K562 (cell line): ENCODE results near the gene TCEA3. TPM values are rescaled to one million over a fixed set of nuclear protein-coding genes. Genes with fewer than 3 reads are reported as not detected.

ENCODE experiments used
- FOXK1 ChIP-seq: sonication (generic); formaldehyde crosslinking; IDR thresholded peaks from 2 replicates; pipeline ENCODE4 v1.8.0; 2022; ENCODE audit warnings: missing genetic modification reagents, mild to moderate bottlenecking, borderline replicate concordance
- JUNB ChIP-seq: fragments of 450-650 bp; formaldehyde crosslinking; conservative IDR thresholded peaks from 2 replicates; pipeline ENCODE4 v1.4.0; 2020; ENCODE audit warnings: mild to moderate bottlenecking
- KLF1 ChIP-seq: fragments of 450-650 bp; IDR thresholded peaks from 2 replicates; pipeline ENCODE4 v1.6.1; 2016; ENCODE audit warnings: missing genetic modification characterization, missing compliant biosample characterization
- LARP7 ChIP-seq: fragments of 450-650 bp; IDR thresholded peaks from 2 replicates; pipeline ENCODE4 v1.6.1; 2016
- MEF2D ChIP-seq: conservative IDR thresholded peaks from 2 replicates; pipeline ENCODE4 v1.6.1; 2016; ENCODE audit warnings: low read depth, missing genetic modification characterization, missing compliant biosample characterization
- MEIS2 ChIP-seq: fragments of 450-650 bp; IDR thresholded peaks from 2 replicates; pipeline ENCODE4 v1.6.1; 2014; ENCODE audit warnings: mild to moderate bottlenecking; ENCODE audit not compliant: partially characterized antibody
- NBN ChIP-seq: fragments of 450-650 bp; IDR thresholded peaks from 2 replicates; pipeline ENCODE4 v1.6.1; 2016; ENCODE audit warnings: low read depth, mild to moderate bottlenecking
- NFRKB ChIP-seq: fragments of 450-650 bp; IDR thresholded peaks from 2 replicates; pipeline ENCODE4 v1.6.1; 2016; ENCODE audit warnings: low read depth
- NR0B1 ChIP-seq: fragments of 450-650 bp; IDR thresholded peaks from one replicate; pipeline ENCODE4 v1.6.1; 2018; ENCODE audit warnings: mild to moderate bottlenecking, moderate library complexity; ENCODE audit not compliant: partially characterized antibody
- PRPF4 ChIP-seq: fragments of 200-400 bp; formaldehyde crosslinking; IDR thresholded peaks from one replicate; pipeline ENCODE4 v1.6.1; 2017; ENCODE audit warnings: low read length, low read depth, mild to moderate bottlenecking; ENCODE audit not compliant: insufficient read depth, poor library complexity, severe bottlenecking
- PTTG1 ChIP-seq: fragments of 450-650 bp; IDR thresholded peaks from 2 replicates; pipeline ENCODE4 v1.6.1; 2016; ENCODE audit warnings: low read depth, mild to moderate bottlenecking, missing genetic modification characterization, missing compliant biosample characterization
- SIRT6 ChIP-seq: IDR thresholded peaks from one replicate; pipeline ENCODE4 v1.6.1; 2012; ENCODE audit warnings: low read depth, mild to moderate bottlenecking, control low read depth, inconsistent platforms, low read length, moderate library complexity
- SP1 ChIP-seq: sonication (generic); formaldehyde crosslinking; IDR thresholded peaks from 2 replicates; pipeline ENCODE4 v1.8.1; 2022; ENCODE audit warnings: mild to moderate bottlenecking, missing genetic modification reagents
- SRF ChIP-seq, 2 experiments: fragments of 250-450, 450-650 bp in 1 of 2; sonication (Bioruptor Pico) in 1 of 2; sonication (generic) in 1 of 2; formaldehyde crosslinking; IDR thresholded peaks; 2 replicates each; pipeline versions ENCODE4 v1.5.0 to v1.5.1; 2020 to 2022; ENCODE audit warnings: mild to moderate bottlenecking in 1 of 2, missing genetic modification reagents in 1 of 2
- TCFL5 ChIP-seq: fragments of 250-450 bp; sonication (Bioruptor Pico); conservative IDR thresholded peaks from 2 replicates; pipeline ENCODE4 v1.6.1; 2021; ENCODE audit warnings: mild to moderate bottlenecking, moderate library complexity, matching md5 sums
- TEAD4 ChIP-seq, 2 experiments: sonication (generic) in 1 of 2; formaldehyde crosslinking in 1 of 2; IDR thresholded peaks; 2 replicates each; pipeline versions ENCODE4 v1.6.1 to v1.8.0; 2012 to 2022; ENCODE audit warnings: borderline replicate concordance in 1 of 2, inconsistent platforms in 1 of 2, low read length in 1 of 2, mild to moderate bottlenecking in 1 of 2, missing genetic modification reagents in 1 of 2
- ZBTB2 ChIP-seq: fragments of 450-650 bp; IDR thresholded peaks from 2 replicates; pipeline ENCODE4 v1.6.1; 2016; ENCODE audit warnings: antibody characterized with exemption
- ZFP30 ChIP-seq: fragments of 250-450 bp; sonication (Bioruptor Pico); IDR thresholded peaks from 2 replicates; pipeline ENCODE4 v1.8.0; 2022; ENCODE audit warnings: moderate library complexity, mild to moderate bottlenecking, inconsistent platforms, borderline replicate concordance
- ZFPM2 ChIP-seq: fragments of 250-450 bp; sonication (Bioruptor Pico); IDR thresholded peaks from 2 replicates; pipeline ENCODE4 v1.5.1; 2022; ENCODE audit warnings: mild to moderate bottlenecking
- ZNF384 ChIP-seq: IDR thresholded peaks from 2 replicates; pipeline ENCODE4 v1.6.1; 2012; ENCODE audit warnings: low read depth, low read length, improper control_type of control experiment
- ZNF445 ChIP-seq: fragments of 250-450 bp; sonication (Bioruptor Pico); IDR thresholded peaks from 2 replicates; pipeline ENCODE4 v1.4.0; 2020; ENCODE audit warnings: low read depth, mild to moderate bottlenecking, moderate library complexity
- ZNF592 ChIP-seq: fragments of 450-650 bp; IDR thresholded peaks from 2 replicates; pipeline ENCODE4 v1.6.1; 2017; ENCODE audit warnings: antibody characterized with exemption, mild to moderate bottlenecking
- polyA plus RNA-seq, 8 experiments: library from polyadenylated mRNA; depleted of rRNA in 4 of 8; stranded (reverse) in 5 of 8; unstranded in 3 of 8; fragments of >200 nt; fragmentation: Nextera tagmentation in 2 of 8; fragmentation: Illumina TruSeq in 1 of 8; extraction: Ambion mirVana in 2 of 8; extraction: Trizol in 1 of 8; gene quantifications; 2 replicates each; pipeline versions ENCODE4 v1.2.1 to v1.2.3, GENCODE V29; 2011 to 2014; ENCODE audit warnings: inconsistent platforms in 1 of 8, missing spikeins in 1 of 8
- total RNA-seq, 7 experiments: library from RNA; depleted of rRNA in 6 of 7; stranded (reverse); fragments of >200 nt in 6 of 7; fragmentation: Illumina TruSeq in 2 of 7; extraction: Trizol in 2 of 7; gene quantifications; 2 replicates each; pipeline versions ENCODE4 v1.2.1 to v1.2.3, GENCODE V29; 2011 to 2021; ENCODE audit warnings: low replicate concordance in 1 of 7

Gene TCEA3
- total and polyA plus RNA-seq, 9 of the 15 experiments (the other 6 are each of a cell fraction or from before 2014, with no cell fraction given), result 0.03 to 0.55 (median 0.36) TPM

- TF ChIP-seq ZNF592 (no peak), JUNB (CRISPR knock-in tag) (no peak), PRPF4 (no peak), TCFL5 (CRISPR knock-in tag) (no peak), ZBTB2 (no peak), ZNF445 (no peak), LARP7 (no peak), TEAD4 (IDR thresholded peaks at IDR 0.05; ENCODE audit: low read length) (peak; percentile 26; the same call in 1 of the 2 replicates), TEAD4 (CRISPR knock-in tag; IDR thresholded peaks at IDR 0.05; ENCODE audit: borderline replicate concordance) (no peak), SRF (CRISPR knock-in tag; IDR thresholded peaks at IDR 0.05) (no peak), MEIS2 (no peak), NFRKB (no peak), MEF2D (tag) (no peak), SIRT6 (no peak), ZNF384 (peak; percentile 89), ZFP30 (no peak), KLF1 (tag) (no peak), NR0B1 (no peak), SP1 (CRISPR knock-in tag) (0 out of 2 replicates have a peak, but pooled peaks have one; percentile 24), ZFPM2 (CRISPR knock-in tag) (no peak), FOXK1 (CRISPR knock-in tag) (no peak), NBN (peak; percentile 50; the same call in 1 of the 2 replicates), PTTG1 (no peak)
These were observed 40.1 kb downstream of the TCEA3 start (continued) for GRCh38 chr1:23384312-23385058.
